H54 (cell line): Measurements from ENCODE around the gene CEP112.

ENCODE experiments used
- DNase-seq: peaks from one replicate; pipeline ENCODE4 v3.0.0; 2011; ENCODE audit warnings: low spot score, mixed read lengths; ENCODE audit not compliant: insufficient read length
- FAIRE-seq: peaks from 3 replicates; lab custom pipeline; 2011; peaks lifted over from hg19 to GRCh38; lab: Jason Lieb, UNC
- POLR2A ChIP-seq: IDR thresholded peaks from 2 replicates; pipeline ENCODE4 v1.6.1; 2011; ENCODE audit warnings: low read depth, mild to moderate bottlenecking, low read length

CEP112 gene

DNA sequence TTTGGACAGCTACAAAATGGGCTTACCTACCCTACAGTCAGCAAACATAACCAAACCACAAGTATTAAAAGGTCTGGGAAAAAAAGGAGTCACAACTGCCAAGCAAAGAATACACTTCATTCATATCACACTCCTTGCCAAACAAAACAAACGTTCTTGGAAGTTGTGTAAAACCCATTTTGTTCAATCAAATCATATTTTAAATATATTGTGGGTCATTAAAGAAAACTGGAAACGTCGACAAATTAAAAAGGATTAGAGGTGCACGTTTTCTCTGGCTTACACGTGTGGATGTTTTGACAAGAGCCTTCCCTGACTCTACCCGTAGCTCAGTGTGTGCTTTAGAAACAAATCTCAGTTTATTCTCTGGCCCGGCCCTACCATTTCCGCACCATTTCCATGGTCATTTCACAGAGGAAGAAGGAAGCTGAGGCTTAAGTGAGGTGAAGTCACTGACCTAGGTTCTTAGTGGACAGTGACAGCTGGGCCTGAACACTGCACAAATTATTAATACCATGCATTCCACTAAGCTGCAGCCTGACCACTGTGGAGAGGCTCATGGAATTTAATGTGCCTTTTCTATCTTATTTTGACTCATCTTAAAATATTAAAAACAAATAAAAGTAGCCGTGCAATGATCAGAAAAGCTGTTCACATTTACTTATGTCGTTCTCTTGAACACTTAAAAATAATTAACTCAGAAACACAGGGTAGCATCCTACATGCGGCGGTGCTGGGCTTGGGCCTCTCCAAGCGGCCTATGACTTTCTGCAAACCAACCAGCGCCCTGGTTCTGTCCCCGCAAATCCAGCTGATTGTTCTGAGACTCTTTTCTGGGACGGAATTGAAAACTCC, 968 bp downstream of the CEP112 start:
- FAIRE-seq (no peak), DNase-seq (peak; percentile 33)

DNA sequence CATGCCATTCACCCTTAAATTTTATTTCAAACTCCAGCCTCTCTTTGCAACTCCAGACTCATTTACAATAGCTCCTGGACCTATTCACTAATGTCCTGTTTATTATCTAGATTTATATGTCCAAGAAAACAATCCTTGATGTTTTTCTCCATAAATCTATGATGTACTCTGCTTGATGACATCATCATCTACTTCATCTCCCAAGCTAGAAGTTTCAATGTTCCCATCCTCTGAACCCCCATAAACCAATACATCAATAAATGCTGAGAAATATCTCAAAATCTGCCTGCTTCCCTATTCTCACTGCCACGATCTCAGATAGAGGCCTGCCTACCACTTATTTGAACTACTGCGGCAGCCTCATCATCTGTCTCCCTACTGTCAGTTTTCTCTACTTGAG, 4.2 kb downstream of the CEP112 start:
- TF ChIP-seq POLR2A: no peak
- FAIRE-seq (no peak), DNase-seq (no peak)

More for the DNA sequence above, 968 bp downstream of the CEP112 start:
- TF ChIP-seq POLR2A: no peak

DNA sequence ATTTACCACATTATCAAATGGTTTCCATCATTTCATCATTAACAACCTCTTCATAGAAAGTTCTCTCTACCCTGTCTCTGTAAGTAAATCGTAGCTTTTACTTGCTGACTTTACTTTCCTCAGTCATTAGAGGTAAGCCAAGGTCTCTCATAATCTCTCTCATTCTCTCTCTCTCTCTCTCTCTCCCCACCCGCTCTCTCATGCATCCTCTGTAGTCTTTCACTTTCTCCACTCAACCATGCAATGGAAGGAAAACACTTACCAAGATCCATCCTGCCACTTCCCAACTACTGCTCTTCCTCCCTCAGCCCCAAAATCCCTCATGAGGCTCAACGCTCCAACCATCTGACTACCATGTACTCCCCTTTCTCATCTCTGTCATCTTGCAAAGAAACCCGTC, 6.1 kb downstream of the CEP112 start:
- no peak for DNase-seq
- FAIRE-seq: no peak
- no peak for TF ChIP-seq POLR2A

DNA sequence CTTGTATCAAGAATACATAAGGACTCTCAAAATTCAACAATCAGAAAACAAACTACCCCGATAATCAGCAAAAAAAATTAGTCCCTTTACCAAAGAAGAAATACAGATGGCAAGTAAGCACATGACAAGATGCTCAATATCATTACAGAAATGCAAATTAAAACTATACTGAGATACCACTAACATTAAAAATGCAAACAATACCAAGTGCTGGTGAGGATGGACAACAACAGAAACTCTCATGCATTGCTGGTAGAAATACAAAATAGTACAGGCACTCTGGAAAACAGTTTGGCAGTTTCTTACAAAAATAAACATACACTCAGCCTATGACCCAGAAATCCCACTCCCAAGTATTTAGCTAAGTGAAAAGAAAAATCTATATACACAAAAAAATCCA, 7.5 kb downstream of the CEP112 start:
- DNase-seq (no peak), FAIRE-seq (no peak)
- no peak for TF ChIP-seq POLR2A

DNA sequence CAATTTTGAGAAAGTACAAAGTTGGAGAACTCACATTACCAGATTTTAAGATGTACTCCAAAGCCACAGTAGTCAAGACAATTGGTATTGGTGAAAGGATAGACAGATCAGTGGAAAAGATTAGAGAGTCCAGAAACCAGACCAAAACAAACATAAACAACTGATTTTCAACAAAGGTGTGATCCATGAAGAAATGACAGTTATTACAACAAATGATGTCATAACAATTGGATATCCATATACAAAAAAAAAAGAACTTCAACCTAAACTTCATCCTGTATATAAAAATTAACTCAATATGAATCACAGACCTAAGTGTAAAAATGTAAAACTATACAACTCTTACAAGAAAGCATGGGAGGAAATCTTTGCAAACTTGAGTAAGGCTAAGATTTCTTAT, 8.4 kb downstream of the CEP112 start:
- DNase-seq: no peak

DNA sequence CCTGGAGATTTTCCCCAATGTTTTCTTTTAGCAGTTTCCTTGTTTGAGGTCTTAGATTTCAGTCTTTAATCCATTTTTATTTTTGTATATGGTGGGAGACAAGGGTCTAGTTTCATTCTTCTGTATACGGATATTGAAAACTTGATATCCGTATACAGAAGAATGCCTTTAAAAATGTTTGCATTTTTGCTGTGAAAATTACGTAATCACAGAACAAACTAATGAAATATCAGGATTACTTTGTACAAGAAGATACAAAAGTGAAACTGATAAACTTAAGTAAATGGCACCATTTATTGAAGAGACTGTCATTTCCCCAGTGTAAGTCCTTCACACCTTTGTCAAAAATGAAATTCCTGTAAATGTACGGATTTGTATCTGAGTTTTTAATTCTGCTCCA, 13.3 kb downstream of the CEP112 start:
- FAIRE-seq: peak; percentile 58

More for the DNA sequence above, 8.4 kb downstream of the CEP112 start:
- TF ChIP-seq POLR2A: no peak
- peak; percentile 43 for FAIRE-seq

DNA sequence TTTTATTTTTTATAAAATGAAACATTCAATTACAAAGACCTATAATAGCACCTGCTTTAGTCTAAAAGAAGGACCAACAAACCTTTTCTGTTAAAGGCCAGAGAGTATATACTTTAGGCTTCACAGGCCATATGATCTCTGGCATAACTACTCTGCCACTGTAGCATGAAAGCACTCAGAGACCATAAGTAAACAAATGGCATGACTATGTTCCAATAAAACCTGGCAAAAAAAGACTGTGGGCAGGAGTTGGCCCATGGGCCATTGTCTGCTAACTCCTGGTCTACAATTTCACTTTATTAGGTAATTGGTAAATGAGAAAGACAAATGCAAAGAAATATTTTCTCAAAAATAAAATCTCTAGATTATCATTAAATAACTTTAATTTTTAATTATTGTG, 14.9 kb downstream of the CEP112 start:
- FAIRE-seq (peak; percentile 33), DNase-seq (no peak)
- no peak for TF ChIP-seq POLR2A

More for the DNA sequence above, 13.3 kb downstream of the CEP112 start:
- no peak for DNase-seq
- TF ChIP-seq POLR2A: no peak

DNA sequence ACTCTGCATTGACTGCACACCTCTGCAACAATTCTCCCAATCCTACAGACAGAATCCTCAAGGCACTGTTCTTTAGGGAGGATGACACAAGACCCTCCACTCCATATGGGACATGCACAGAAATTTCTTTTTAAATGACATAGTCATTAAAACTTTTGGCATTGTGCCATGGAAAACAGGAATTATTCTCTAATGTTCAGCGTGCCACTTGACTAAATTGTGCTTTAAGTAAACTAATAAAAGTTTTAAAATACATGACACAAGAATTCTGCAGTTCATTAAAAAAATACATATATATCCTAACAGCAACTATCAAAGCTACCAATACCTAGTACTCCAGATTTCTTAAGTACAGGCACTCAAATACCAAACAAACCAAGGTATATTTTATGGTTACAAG, 16.0 kb downstream of the CEP112 start:
- TF ChIP-seq POLR2A: no peak
- DNase-seq: no peak
- peak; percentile 11 for FAIRE-seq

DNA sequence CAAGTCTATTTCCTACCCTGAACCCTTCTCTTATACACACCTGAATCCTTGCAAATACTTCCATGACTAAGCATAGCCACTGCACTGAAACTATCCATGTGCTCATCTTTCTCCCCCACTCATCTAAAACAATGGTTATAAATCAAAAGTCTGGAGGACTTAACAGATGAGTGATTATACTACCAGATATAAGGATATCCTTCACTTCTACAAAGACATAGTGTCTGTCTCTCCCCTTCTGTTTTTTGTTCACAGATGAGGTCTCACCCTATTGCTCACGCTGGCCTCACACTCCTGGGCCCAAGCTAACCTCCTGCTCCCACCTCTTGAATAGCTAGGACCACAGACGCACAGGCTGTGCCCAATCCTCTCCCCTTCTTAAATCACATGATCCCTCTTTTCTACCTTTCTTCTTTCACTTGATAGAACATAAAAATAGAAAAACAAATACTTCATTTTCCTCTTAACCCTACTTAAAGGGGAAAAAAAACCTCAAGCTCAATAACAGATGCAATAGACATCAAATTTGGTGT, 19.2 kb downstream of the CEP112 start:
- DNase-seq: no peak
- FAIRE-seq: peak; percentile 88
- TF ChIP-seq POLR2A: no peak

DNA sequence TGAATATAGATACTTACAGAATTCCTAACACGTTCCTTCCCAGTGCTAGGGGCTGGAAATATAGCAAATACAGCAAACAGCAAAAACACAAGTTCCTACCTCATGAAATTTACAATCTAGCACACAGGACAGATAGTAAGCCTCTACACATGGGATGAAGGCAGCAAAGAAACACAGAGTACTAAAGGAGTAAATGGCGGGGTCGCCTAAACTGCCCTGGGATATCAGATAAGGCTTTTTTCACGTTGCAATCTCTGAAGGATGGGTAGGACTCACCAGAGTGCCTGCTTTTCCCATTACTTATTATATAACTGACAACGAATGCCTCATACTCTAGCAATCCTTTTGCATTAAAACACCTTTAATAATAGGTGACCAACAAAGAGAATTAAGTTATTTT, 19.8 kb downstream of the CEP112 start:
- TF ChIP-seq POLR2A: no peak
- FAIRE-seq: no peak
- DNase-seq: no peak

DNA sequence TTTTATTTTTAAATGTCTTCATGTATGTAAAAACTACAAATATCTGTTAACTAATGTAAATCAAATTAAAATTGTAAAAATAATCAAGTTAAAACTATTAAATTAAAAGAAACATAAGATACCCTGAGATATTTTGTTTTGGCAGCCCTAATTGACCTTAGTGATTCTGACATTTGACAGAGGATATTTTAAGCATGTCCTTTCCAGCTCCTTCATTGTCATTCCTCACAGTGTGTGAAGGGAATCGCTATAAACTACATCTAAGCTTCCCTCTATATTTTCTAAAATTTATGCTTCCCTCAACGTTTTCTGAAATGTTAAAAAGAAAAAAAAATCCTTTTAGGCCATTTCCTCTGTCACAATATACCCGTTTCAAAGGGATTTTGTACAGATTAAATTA, 20.2 kb downstream of the CEP112 start:
- peak; percentile 36 for FAIRE-seq
- TF ChIP-seq POLR2A: no peak

DNA sequence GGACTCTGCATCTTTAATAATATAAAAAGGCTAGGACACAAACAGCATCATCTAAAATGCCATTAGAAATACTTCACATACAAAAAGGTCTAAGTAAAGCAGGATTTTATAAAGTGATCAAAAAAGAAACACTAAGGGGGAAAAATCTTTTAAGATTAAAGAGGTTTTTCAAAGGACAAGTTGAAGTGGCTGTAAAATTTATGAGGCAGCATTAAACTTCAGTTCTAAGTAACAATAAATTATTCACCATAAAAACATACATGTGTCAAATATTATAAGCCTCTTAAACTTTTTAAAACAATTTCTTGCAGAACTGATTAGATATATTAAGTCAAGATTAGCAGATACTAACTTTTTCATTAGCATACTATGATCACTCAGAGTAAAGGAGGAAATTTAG, 20.8 kb downstream of the CEP112 start:
- no peak for FAIRE-seq
- no peak for DNase-seq

More for the DNA sequence above, 20.2 kb downstream of the CEP112 start:
- no peak for DNase-seq

DNA sequence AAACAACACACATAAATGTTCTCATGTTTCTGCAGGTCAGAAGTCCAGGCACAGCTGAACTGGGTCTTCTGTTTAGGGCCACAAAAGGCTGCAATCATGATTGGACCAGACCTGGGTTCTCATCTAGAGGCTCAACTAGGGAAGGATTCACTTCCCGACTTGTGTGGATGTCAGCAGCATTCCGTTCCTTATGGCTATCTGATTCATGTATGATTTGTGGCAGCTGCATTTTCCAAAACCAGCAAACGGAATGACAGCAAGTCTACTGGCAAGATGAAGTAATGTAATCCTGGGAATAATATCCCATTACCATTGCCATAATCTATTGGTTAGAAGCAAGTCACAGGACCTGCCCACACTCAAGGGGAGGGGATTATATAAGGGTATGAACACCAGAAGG, 22.1 kb downstream of the CEP112 start:
- no peak for TF ChIP-seq POLR2A
- no peak for DNase-seq
- FAIRE-seq: peak; percentile 62

More for the DNA sequence above, 20.8 kb downstream of the CEP112 start:
- TF ChIP-seq POLR2A: no peak

DNA sequence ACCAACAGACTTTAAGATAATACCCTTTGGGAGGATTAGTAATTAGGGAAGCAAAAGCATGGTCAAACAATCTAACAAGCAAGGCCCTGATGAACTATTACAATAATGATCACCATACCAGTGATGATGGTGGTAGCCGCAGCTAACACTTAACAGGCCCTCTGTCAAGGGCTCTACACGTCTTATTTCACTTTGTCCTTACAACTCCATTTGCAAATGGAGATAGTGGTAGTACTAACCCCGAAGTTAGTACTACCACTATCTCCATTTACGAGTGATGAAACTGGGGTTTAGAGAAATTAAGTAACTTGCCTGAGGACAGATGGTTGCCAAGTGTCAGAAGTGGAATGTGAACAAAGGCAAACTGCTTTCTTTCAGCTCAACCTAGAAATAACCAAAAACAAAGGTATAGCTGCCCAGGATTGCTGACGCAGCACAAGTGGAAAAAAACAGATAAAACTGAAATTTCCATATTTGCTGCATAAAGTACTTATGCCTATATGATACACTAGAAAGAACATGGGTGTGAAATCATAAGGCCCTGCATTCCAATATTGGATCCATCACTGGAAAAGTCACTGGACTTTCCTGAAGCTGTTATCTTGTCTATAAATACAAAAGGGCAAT, 24.6 kb downstream of the CEP112 start:
- FAIRE-seq: peak; percentile 58
- TF ChIP-seq POLR2A: no peak
- no peak for DNase-seq
